Lower leg skin (tissue), 3 donors: ENCODE measurements around the gene CCDC27.

ENCODE experiments used
- CTCF ChIP-seq, 3 donors: fragments of 450-650 bp; IDR thresholded peaks; one replicate each; pipeline ENCODE4 v1.5.1; 2016; ENCODE audit warnings: antibody characterized with exemption in 3 of 3, mild to moderate bottlenecking in 3 of 3, moderate library complexity in 2 of 3
- POLR2A ChIP-seq, 2 donors: fragments of 450-650 bp; IDR thresholded peaks; one replicate each; pipeline ENCODE4 v1.6.1; 2016 to 2017; ENCODE audit warnings: antibody characterized with exemption in 2 of 2, mild to moderate bottlenecking in 1 of 2, moderate library complexity in 1 of 2

GRCh38 chr1:3809680-3810079 is 57.4 kb downstream of the CCDC27 start:
- TF ChIP-seq CTCF (IDR thresholded peaks at IDR 0.05) (no peak), POLR2A (IDR thresholded peaks at IDR 0.05) (no peak)
